GM19193 (cell line): ENCODE results near the gene OR10A4.

Experiments
- POLR2A ChIP-seq: IDR thresholded peaks from 4 replicates; pipeline ENCODE4 v1.6.1; 2011; ENCODE audit not compliant: insufficient read depth, insufficient read length; ENCODE audit errors: extremely low read depth

The OR10A4 gene

GRCh38 chr11:6927030-6927617, 50.7 kb downstream of the OR10A4 start:
- TF ChIP-seq POLR2A = no peak
